HepG2 (cell line): ENCODE results near the gene BATF3. TPM values are rescaled to one million over a fixed set of nuclear protein-coding genes. Genes with fewer than 3 reads are reported as not detected.
A peak's percentile ranks its signal among the peaks of the same experiment; 100 is the strongest.

Experiments
- ARID2 ChIP-seq: sonication (generic); formaldehyde crosslinking; IDR thresholded peaks from 2 replicates; pipeline ENCODE4 v1.8.1; 2022; ENCODE audit warnings: mild to moderate bottlenecking, missing genetic modification reagents, borderline replicate concordance
- ARNTL ChIP-seq: sonication (generic); formaldehyde crosslinking; IDR thresholded peaks from 2 replicates; pipeline ENCODE4 v1.4.0; 2020; ENCODE audit warnings: mild to moderate bottlenecking, missing genetic modification reagents
- ATF2 ChIP-seq: sonication (generic); formaldehyde crosslinking; IDR thresholded peaks from 2 replicates; pipeline ENCODE4 v1.4.0; 2020; ENCODE audit warnings: missing genetic modification reagents
- HIVEP1 ChIP-seq: sonication (generic); formaldehyde crosslinking; IDR thresholded peaks from 2 replicates; pipeline ENCODE4 v1.4.0; 2020; ENCODE audit warnings: mild to moderate bottlenecking, missing genetic modification reagents
- HNRNPK ChIP-seq: fragments of 200-400 bp; formaldehyde crosslinking; IDR thresholded peaks from 2 replicates; pipeline ENCODE4 v1.6.1; 2018; ENCODE audit warnings: low read length, low read depth, moderate library complexity, mild to moderate bottlenecking; ENCODE audit not compliant: poor library complexity, severe bottlenecking
- HNRNPLL ChIP-seq: fragments of 200-400 bp; formaldehyde crosslinking; IDR thresholded peaks from 2 replicates; pipeline ENCODE4 v1.6.1; 2017; ENCODE audit warnings: mild to moderate bottlenecking, low read depth, low read length; ENCODE audit not compliant: poor library complexity, severe bottlenecking
- HOXA3 ChIP-seq: sonication (generic); formaldehyde crosslinking; IDR thresholded peaks from 2 replicates; pipeline ENCODE4 v1.5.0; 2020; ENCODE audit warnings: missing genetic modification reagents
- HOXD1 ChIP-seq: sonication (generic); formaldehyde crosslinking; IDR thresholded peaks from 2 replicates; pipeline ENCODE4 v1.5.0; 2020; ENCODE audit warnings: missing genetic modification reagents
- MTA1 ChIP-seq: sonication (generic); formaldehyde crosslinking; IDR thresholded peaks from 2 replicates; pipeline ENCODE4 v1.4.0; 2020; ENCODE audit warnings: missing genetic modification reagents, mild to moderate bottlenecking, borderline replicate concordance
- NRL ChIP-seq: sonication (generic); formaldehyde crosslinking; IDR thresholded peaks from 2 replicates; pipeline ENCODE4 v1.5.0; 2020; ENCODE audit warnings: missing genetic modification reagents, mild to moderate bottlenecking, moderate library complexity, borderline replicate concordance
- PRDM15 ChIP-seq: sonication (generic); formaldehyde crosslinking; IDR thresholded peaks from 2 replicates; pipeline ENCODE4 v1.4.0; 2020; ENCODE audit warnings: missing genetic modification reagents
- PTBP1 ChIP-seq: fragments of 200-400 bp; formaldehyde crosslinking; IDR thresholded peaks from 2 replicates; pipeline ENCODE4 v1.6.1; 2018; ENCODE audit warnings: low read length, low read depth; ENCODE audit not compliant: poor library complexity, severe bottlenecking
- RFX3 ChIP-seq: IDR thresholded peaks from 2 replicates; pipeline ENCODE4 v1.6.1; 2016; ENCODE audit warnings: missing biosample characterization, missing genetic modification reagents
- SIN3A ChIP-seq: IDR thresholded peaks from 2 replicates; pipeline ENCODE4 v1.6.1; 2011; ENCODE audit warnings: low read depth, mild to moderate bottlenecking, control low read depth, low read length, borderline replicate concordance
- ZBTB7B ChIP-seq: sonication (generic); formaldehyde crosslinking; IDR thresholded peaks from 2 replicates; pipeline ENCODE4 v1.4.0; 2020; ENCODE audit warnings: missing genetic modification reagents
- ZNF232 ChIP-seq: sonication (generic); formaldehyde crosslinking; IDR thresholded peaks from 2 replicates; pipeline ENCODE4 v1.4.0; 2020; ENCODE audit warnings: missing genetic modification reagents, borderline replicate concordance
- ZNF263 ChIP-seq: sonication (generic); formaldehyde crosslinking; IDR thresholded peaks from 2 replicates; pipeline ENCODE4 v1.4.0; 2020; ENCODE audit warnings: missing genetic modification reagents
- ZNF274 ChIP-seq: sonication (generic); formaldehyde crosslinking; IDR thresholded peaks from 2 replicates; pipeline ENCODE4 v1.5.1; 2020; ENCODE audit warnings: mild to moderate bottlenecking, missing genetic modification reagents
- ZNF562 ChIP-seq: sonication (generic); formaldehyde crosslinking; IDR thresholded peaks from 2 replicates; pipeline ENCODE4 v1.8.0; 2022; ENCODE audit warnings: missing genetic modification reagents, borderline replicate concordance
- ZNF687 ChIP-seq: sonication (generic); formaldehyde crosslinking; IDR thresholded peaks from 2 replicates; pipeline ENCODE4 v1.5.1; 2020; ENCODE audit warnings: mild to moderate bottlenecking, missing genetic modification reagents, moderate library complexity
- ZSCAN31 ChIP-seq: sonication (generic); formaldehyde crosslinking; IDR thresholded peaks from 2 replicates; pipeline ENCODE4 v1.5.0; 2020; ENCODE audit warnings: low read depth, mild to moderate bottlenecking, missing genetic modification reagents
- polyA plus RNA-seq, 8 experiments: library from polyadenylated mRNA; depleted of rRNA in 3 of 8; stranded (reverse) in 7 of 8; unstranded in 1 of 8; fragments of >200 nt; fragmentation: Illumina TruSeq in 4 of 8; extraction: Trizol in 4 of 8; gene quantifications; 2 replicates each; pipeline versions ENCODE4 v1.2.1 to v1.2.3, GENCODE V29; 2011 to 2016; ENCODE audit warnings: low read depth in 4 of 8, missing spikeins in 1 of 8, mixed read lengths in 1 of 8; ENCODE audit not compliant: insufficient read depth in 1 of 8
- total RNA-seq, 5 experiments: library from RNA; depleted of rRNA; stranded (reverse); fragments of >200 nt; fragmentation: Illumina TruSeq; extraction: Trizol; gene quantifications; 2 replicates each; pipeline ENCODE4 v1.2.3, GENCODE V29; 2016; ENCODE audit warnings: low read depth in 1 of 5

BATF3 gene
- total and polyA plus RNA-seq, 2 of the 13 experiments (the other 11 are each of a cell fraction or from before 2014, with no cell fraction given): 0.13 TPM; not detected in 1

- TF ChIP-seq ARNTL (0 out of 2 replicates have a peak, but pooled peaks have one; percentile 44), PRDM15 (CRISPR knock-in tag) (0 out of 2 replicates have a peak, but pooled peaks have one; percentile 31), ZSCAN31 (0 out of 2 replicates have a peak, but pooled peaks have one; percentile 25), HOXD1 (CRISPR knock-in tag) (peak; percentile 28; the same call in 1 of the 2 replicates), MTA1 (CRISPR knock-in tag) (peak; percentile 22; the same call in 1 of the 2 replicates), HOXA3 (CRISPR knock-in tag) (peak; percentile 25; the same call in 1 of the 2 replicates), HIVEP1 (0 out of 2 replicates have a peak, but pooled peaks have one; percentile 17), HNRNPLL (peak; percentile 60), RFX3 (CRISPR knock-in tag) (peak; percentile 62), ZNF562 (CRISPR knock-in tag) (no peak), ZNF687 (CRISPR knock-in tag) (peak; percentile 88), PTBP1 (peak; percentile 26), ZBTB7B (CRISPR knock-in tag) (no peak), ZNF232 (CRISPR knock-in tag) (0 out of 2 replicates have a peak, but pooled peaks have one; percentile 39), ZNF274 (CRISPR knock-in tag) (peak; percentile 64), NRL (CRISPR knock-in tag) (peak; percentile 73), ZNF263 (peak; percentile 56), ARID2 (CRISPR knock-in tag) (peak; percentile 64; the same call in 1 of the 2 replicates), ATF2 (CRISPR knock-in tag) (no peak), HNRNPK (peak; percentile 76), SIN3A (no peak)
Measured at GRCh38 chr1:212699104-212699624, 476 bp downstream of the BATF3 start (continued).
